Measurements from ENCODE around the gene UGGT2.

DNA sequence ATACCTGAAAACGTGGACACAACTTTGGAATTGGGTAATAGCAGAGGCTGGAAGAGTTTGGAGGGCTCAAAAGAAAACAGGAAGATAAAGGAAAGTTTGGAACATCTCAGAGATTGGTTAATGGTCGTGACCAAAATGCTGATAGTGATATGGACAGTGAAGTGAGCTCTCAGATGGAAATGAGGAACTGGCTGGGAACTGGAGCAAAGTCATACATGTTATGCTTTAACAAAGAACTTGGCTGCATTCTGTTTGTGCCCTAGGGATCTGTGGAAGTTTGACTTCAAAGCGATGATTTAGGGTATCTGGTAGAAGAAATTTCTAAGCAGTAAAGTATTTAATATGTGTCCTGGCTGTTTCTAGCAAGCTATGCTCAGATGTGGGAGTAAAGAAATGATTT, 240.1 kb downstream of the UGGT2 start:
- TF ChIP-seq, protein P1, sequence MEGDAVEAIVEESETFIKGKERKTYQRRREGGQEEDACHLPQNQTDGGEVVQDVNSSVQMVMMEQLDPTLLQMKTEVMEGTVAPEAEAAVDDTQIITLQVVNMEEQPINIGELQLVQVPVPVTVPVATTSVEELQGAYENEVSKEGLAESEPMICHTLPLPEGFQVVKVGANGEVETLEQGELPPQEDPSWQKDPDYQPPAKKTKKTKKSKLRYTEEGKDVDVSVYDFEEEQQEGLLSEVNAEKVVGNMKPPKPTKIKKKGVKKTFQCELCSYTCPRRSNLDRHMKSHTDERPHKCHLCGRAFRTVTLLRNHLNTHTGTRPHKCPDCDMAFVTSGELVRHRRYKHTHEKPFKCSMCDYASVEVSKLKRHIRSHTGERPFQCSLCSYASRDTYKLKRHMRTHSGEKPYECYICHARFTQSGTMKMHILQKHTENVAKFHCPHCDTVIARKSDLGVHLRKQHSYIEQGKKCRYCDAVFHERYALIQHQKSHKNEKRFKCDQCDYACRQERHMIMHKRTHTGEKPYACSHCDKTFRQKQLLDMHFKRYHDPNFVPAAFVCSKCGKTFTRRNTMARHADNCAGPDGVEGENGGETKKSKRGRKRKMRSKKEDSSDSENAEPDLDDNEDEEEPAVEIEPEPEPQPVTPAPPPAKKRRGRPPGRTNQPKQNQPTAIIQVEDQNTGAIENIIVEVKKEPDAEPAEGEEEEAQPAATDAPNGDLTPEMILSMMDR (conservative IDR thresholded peaks at IDR 0.05): no peak
- TF ChIP-seq ZFX (IDR thresholded peaks at IDR 0.05): no peak

Data from C4-2B (cell line).